ENCODE results near the gene C1orf35. TPM values are rescaled to one million over a fixed set of nuclear protein-coding genes. Genes with fewer than 3 reads are reported as not detected.
A peak's percentile ranks its signal among the peaks of the same experiment; 100 is the strongest.

The C1orf35 gene
- total RNA-seq, 2 experiments from 2014 or later = 17.8 to 18.9 TPM

- peak within 1 kb of the TSS; percentile 99 for H3K4me3 Mint-ChIP-seq
- H3K4me1 Mint-ChIP-seq = peaks cover 36% of the 10 kb centered on the region
- H3K27me3 Mint-ChIP-seq = peaks cover 16% of the 10 kb centered on the region
- POLR2A ChIA-PET = interaction anchor here (0.7 to 10.2 kb wide), 17 partner anchors 9 to 373 kb away, joined by 3 to 95 read pairs (median 4); partner anchors contain the start of genes ARF1, C1orf35 and IBA57
- CTCF ChIA-PET = interaction anchor here (0.6 to 7.7 kb wide), 5 partner anchors 10 to 317 kb away, joined by 3 to 50 read pairs (median 5); partner anchors contain the start of genes IBA57 and MRPL55
- no peaks in the 10 kb centered on the region for H3K9me3 Mint-ChIP-seq
- peak; percentile 100 for DNase-seq
- H3K36me3 Mint-ChIP-seq (ENCODE audit: low read depth) = peaks cover 28% of the 10 kb centered on the region
- peak within 1 kb of the TSS; percentile 98 for H3K27ac Mint-ChIP-seq
Observed at GRCh38 chr1:228139931-228140723, 37.0 kb upstream of the C1orf35 start, which contains the start of gene GUK1. Gene GUK1, plus strand, starts transcription at chr1:228140279. Its CDS starts 24 bp downstream, at chr1:228140303.

- Mint-ChIP-seq H3K9me3 (no peaks in the 10 kb centered on the region), H3K4me1 (peaks cover 36% of the 10 kb centered on the region), H3K27ac (peak overlapping the region; percentile 98), H3K4me3 (peak overlapping the region; percentile 99), H3K36me3 (ENCODE audit: low read depth) (peaks cover 28% of the 10 kb centered on the region), H3K27me3 (peaks cover 19% of the 10 kb centered on the region)
- ChIA-PET CTCF (interaction anchor here (1.2 to 7.7 kb wide), 3 partner anchors 9 to 30 kb away, joined by 3 to 50 read pairs (median 8); partner anchors contain the start of genes IBA57 and MRPL55), POLR2A (interaction anchor here (1.0 to 10.2 kb wide), 3 partner anchors 26 to 282 kb away, joined by 3 to 95 read pairs (median 4); partner anchors contain the start of gene IBA57)
- no peak for DNase-seq
Observed at GRCh38 chr1:228139406-228139930, 36.3 kb upstream of the C1orf35 start.

- Mint-ChIP-seq H3K4me1 (peaks cover 12% of the 10 kb centered on the region), H3K36me3 (ENCODE audit: low read depth) (peaks cover 10% of the 10 kb centered on the region), H3K27me3 (peaks cover 22% of the 10 kb centered on the region), H3K9me3 (no peaks in the 10 kb centered on the region), H3K27ac (no peak overlapping the region), H3K4me3 (no peak overlapping the region)
- ChIA-PET POLR2A (interaction anchor here (1.3 to 10.2 kb wide), 2 partner anchors 27 to 28 kb away, joined by 4 to 95 read pairs; partner anchors contain the start of gene IBA57), CTCF (interaction anchor here (1.2 to 7.7 kb wide), 4 partner anchors 10 to 77 kb away, joined by 3 to 50 read pairs (median 4); partner anchors contain the start of gene IBA57)
- no peak for DNase-seq
Observed at GRCh38 chr1:228136901-228137300, 33.8 kb upstream of the C1orf35 start.

GRCh38 chr1:228134591-228134990, 31.5 kb upstream of the C1orf35 start:
- Mint-ChIP-seq H3K27me3 (peaks cover 23% of the 10 kb centered on the region), H3K9me3 (no peaks in the 10 kb centered on the region), H3K4me3 (no peak overlapping the region), H3K36me3 (ENCODE audit: low read depth) (no peaks in the 10 kb centered on the region), H3K4me1 (peaks cover 9% of the 10 kb centered on the region), H3K27ac (no peak overlapping the region)
- ChIA-PET POLR2A (no interaction called here), CTCF (interaction anchor here (2.3 kb wide), 1 partner anchor 31 kb away, joined by 7 read pairs; the partner anchor contains the start of gene IBA57)
- no peak for DNase-seq

GRCh38 chr1:228131766-228132165, 28.6 kb upstream of the C1orf35 start:
- Mint-ChIP-seq H3K4me3 (no peak overlapping the region), H3K9me3 (no peaks in the 10 kb centered on the region), H3K4me1 (peaks cover 4% of the 10 kb centered on the region), H3K27me3 (peaks cover 21% of the 10 kb centered on the region), H3K36me3 (ENCODE audit: low read depth) (no peaks in the 10 kb centered on the region), H3K27ac (no peak overlapping the region)
- ChIA-PET POLR2A (interaction anchor here (1.5 kb wide), 1 partner anchor 326 kb away, joined by 5 read pairs; a partner anchor contains a TSS), CTCF (interaction anchor here (1.4 to 2.3 kb wide), 6 partner anchors 10 to 382 kb away, joined by 3 to 35 read pairs (median 6); partner anchors contain the start of gene IBA57)
- DNase-seq = no peak

- Mint-ChIP-seq H3K9me3 (no peaks in the 10 kb centered on the region), H3K27ac (no peak overlapping the region), H3K4me3 (no peak overlapping the region), H3K4me1 (peaks cover 7% of the 10 kb centered on the region), H3K36me3 (ENCODE audit: low read depth) (no peaks in the 10 kb centered on the region), H3K27me3 (peaks cover 12% of the 10 kb centered on the region)
- DNase-seq = no peak
- ChIA-PET POLR2A (no interaction called here), CTCF (interaction anchor here (1.6 kb wide), 1 partner anchor 41 kb away, joined by 4 read pairs; no protein-coding TSS in a partner anchor)
Observed at GRCh38 chr1:228125185-228125584, 22.1 kb upstream of the C1orf35 start.

- H3K9me3 Mint-ChIP-seq = no peaks in the 10 kb centered on the region
- no peak overlapping the region for H3K4me3 Mint-ChIP-seq
- H3K4me1 Mint-ChIP-seq = peaks cover 7% of the 10 kb centered on the region
- peaks cover 12% of the 10 kb centered on the region for H3K27me3 Mint-ChIP-seq
- no peak overlapping the region for H3K27ac Mint-ChIP-seq
- DNase-seq = no peak
- CTCF ChIA-PET = no interaction called here
- H3K36me3 Mint-ChIP-seq (ENCODE audit: low read depth) = no peaks in the 10 kb centered on the region
- POLR2A ChIA-PET = interaction anchor here (1.4 kb wide), 1 partner anchor 14 kb away, joined by 3 read pairs; no protein-coding TSS in a partner anchor
Observed at GRCh38 chr1:228123505-228123904, 20.4 kb upstream of the C1orf35 start.

GRCh38 chr1:228122921-228123441, 19.9 kb upstream of the C1orf35 start:
- CTCF ChIA-PET = interaction anchor here (0.6 to 1.9 kb wide), 3 partner anchors 8 to 377 kb away, joined by 3 to 8 read pairs (median 3); no protein-coding TSS in a partner anchor
- H3K4me1 Mint-ChIP-seq = peaks cover 7% of the 10 kb centered on the region
- no peak overlapping the region for H3K4me3 Mint-ChIP-seq
- POLR2A ChIA-PET = interaction anchor here (1.4 kb wide), 1 partner anchor 13 kb away, joined by 3 read pairs; no protein-coding TSS in a partner anchor
- H3K27ac Mint-ChIP-seq = no peak overlapping the region
- peaks cover 2% of the 10 kb centered on the region for H3K36me3 Mint-ChIP-seq (ENCODE audit: low read depth)
- no peak for DNase-seq
- peaks cover 3% of the 10 kb centered on the region for H3K9me3 Mint-ChIP-seq
- peaks cover 13% of the 10 kb centered on the region for H3K27me3 Mint-ChIP-seq

GRCh38 chr1:228120857-228121489, 17.8 kb upstream of the C1orf35 start:
- Mint-ChIP-seq H3K4me3 (no peak overlapping the region), H3K27ac (no peak overlapping the region), H3K27me3 (peaks cover 10% of the 10 kb centered on the region), H3K36me3 (ENCODE audit: low read depth) (peaks cover 6% of the 10 kb centered on the region), H3K4me1 (peaks cover 7% of the 10 kb centered on the region), H3K9me3 (peaks cover 7% of the 10 kb centered on the region)
- CTCF ChIA-PET = interaction anchor here (0.9 to 1.9 kb wide), 3 partner anchors 10 to 123 kb away, joined by 3 to 8 read pairs (median 3); no protein-coding TSS in a partner anchor
- no peak for DNase-seq
- POLR2A ChIA-PET = no interaction called here

GRCh38 chr1:228120351-228120750, 17.2 kb upstream of the C1orf35 start:
- peaks cover 7% of the 10 kb centered on the region for H3K9me3 Mint-ChIP-seq
- no peak overlapping the region for H3K27ac Mint-ChIP-seq
- H3K27me3 Mint-ChIP-seq = peaks cover 10% of the 10 kb centered on the region
- H3K4me1 Mint-ChIP-seq = peaks cover 7% of the 10 kb centered on the region
- ChIA-PET CTCF (no interaction called here), POLR2A (no interaction called here)
- H3K36me3 Mint-ChIP-seq (ENCODE audit: low read depth) = peaks cover 6% of the 10 kb centered on the region
- no peak for DNase-seq
- no peak overlapping the region for H3K4me3 Mint-ChIP-seq

- peaks cover 7% of the 10 kb centered on the region for H3K4me1 Mint-ChIP-seq
- peaks cover 8% of the 10 kb centered on the region for H3K27me3 Mint-ChIP-seq
- H3K4me3 Mint-ChIP-seq = no peak overlapping the region
- no peak overlapping the region for H3K27ac Mint-ChIP-seq
- peaks cover 7% of the 10 kb centered on the region for H3K9me3 Mint-ChIP-seq
- CTCF ChIA-PET = interaction anchor here (1.6 kb wide), 1 partner anchor 8 kb away, joined by 4 read pairs; the partner anchor contains the start of gene MRPL55
- DNase-seq = no peak
- peaks cover 6% of the 10 kb centered on the region for H3K36me3 Mint-ChIP-seq (ENCODE audit: low read depth)
- POLR2A ChIA-PET = interaction anchor here (1.6 kb wide), 1 partner anchor 8 kb away, joined by 8 read pairs; the partner anchor contains the start of gene MRPL55
Observed at GRCh38 chr1:228118040-228118439, 14.9 kb upstream of the C1orf35 start.

GRCh38 chr1:228117335-228117734, 14.2 kb upstream of the C1orf35 start:
- Mint-ChIP-seq H3K27ac (no peak overlapping the region), H3K9me3 (peaks cover 7% of the 10 kb centered on the region), H3K36me3 (ENCODE audit: low read depth) (peaks cover 6% of the 10 kb centered on the region), H3K27me3 (peaks cover 4% of the 10 kb centered on the region), H3K4me3 (no peak overlapping the region), H3K4me1 (peaks cover 7% of the 10 kb centered on the region)
- no peak for DNase-seq
- ChIA-PET CTCF (no interaction called here), POLR2A (no interaction called here)

Measured in activated CD4-positive, alpha-beta memory T cell treated with anti-CD3 and anti-CD28 coated beads, Interleukin-2, amount 10 ng/mL, durations not matched to agents 7 days and 5 days (primary cell).